Loucy (cell line): ENCODE measurements around the gene TRIM63.

Source experiments
- H2AFZ ChIP-seq: fragments of 200-600 bp; sonication (generic); 2 replicates; pipeline ENCODE4 v1.6.0; 2016; ENCODE audit warnings: antibody characterized with exemption, mild to moderate bottlenecking, low read length, moderate library complexity
- H3F3A ChIP-seq: fragments of 200-600 bp; 2 replicates; pipeline ENCODE4 v1.6.0; 2016; ENCODE audit warnings: antibody characterized with exemption, low read depth, mild to moderate bottlenecking
- H3K27me3 ChIP-seq: fragments of 200-600 bp; sonication (generic); 2 replicates; pipeline ENCODE4 v1.6.1; 2014; ENCODE audit warnings: low read length, mild to moderate bottlenecking; ENCODE audit not compliant: insufficient read depth, poor library complexity, severe bottlenecking
- H3K36me3 ChIP-seq: fragments of 200-600 bp; sonication (generic); 2 replicates; pipeline ENCODE4 v1.6.1; 2016; ENCODE audit warnings: low read length; ENCODE audit not compliant: insufficient read depth
- H3K4me1 ChIP-seq: fragments of 200-600 bp; sonication (generic); 2 replicates; pipeline ENCODE4 v1.5.1; 2014; ENCODE audit warnings: low read length, mild to moderate bottlenecking; ENCODE audit not compliant: insufficient read depth, poor library complexity, severe bottlenecking
- H3K4me2 ChIP-seq: fragments of 200-600 bp; sonication (generic); 2 replicates; pipeline ENCODE4 v1.6.0; 2014; ENCODE audit warnings: antibody characterized with exemption, low read length, low read depth, mild to moderate bottlenecking; ENCODE audit not compliant: poor library complexity, severe bottlenecking
- H3K4me3 ChIP-seq: fragments of 200-600 bp; sonication (generic); 2 replicates; pipeline ENCODE4 v1.5.1; 2014; ENCODE audit warnings: low read length, mild to moderate bottlenecking, mixed read lengths; ENCODE audit not compliant: poor library complexity, severe bottlenecking
- H3K79me2 ChIP-seq: fragments of 200-600 bp; sonication (generic); 2 replicates; pipeline ENCODE4 v1.6.1; 2014; ENCODE audit warnings: low read length; ENCODE audit not compliant: insufficient read depth
- H3K9ac ChIP-seq: fragments of 200-600 bp; sonication (generic); 2 replicates; pipeline ENCODE4 v1.6.0; 2014; ENCODE audit warnings: mild to moderate bottlenecking, low read depth, low read length, moderate library complexity; ENCODE audit not compliant: poor library complexity, severe bottlenecking
- H3K9me2 ChIP-seq: fragments of 200-600 bp; sonication (generic); replicated peaks from 2 replicates; pipeline ENCODE4 v1.6.1; 2016; ENCODE audit warnings: low read depth, low read length, mixed read lengths
- H3K9me3 ChIP-seq: fragments of 200-600 bp; sonication (generic); 2 replicates; pipeline ENCODE4 v1.6.1; 2014; ENCODE audit warnings: mild to moderate bottlenecking, antibody characterized with exemption, low read length, low read depth; ENCODE audit not compliant: insufficient read depth
- H4K20me1 ChIP-seq: fragments of 200-600 bp; sonication (generic); 2 replicates; pipeline ENCODE4 v1.6.0; 2014; ENCODE audit warnings: antibody characterized with exemption, low read length, mild to moderate bottlenecking; ENCODE audit not compliant: insufficient read depth, poor library complexity, severe bottlenecking
- EZH2phosphoT487 ChIP-seq: fragments of 200-600 bp; IDR thresholded peaks from 2 replicates; pipeline ENCODE4 v1.6.1; 2018; ENCODE audit warnings: antibody characterized with exemption, mild to moderate bottlenecking, moderate library complexity, borderline replicate concordance
- TF ChIP-seq, protein P1 (sequence below): fragments of 200-600 bp; sonication (generic); conservative IDR thresholded peaks from 2 replicates; pipeline ENCODE4 v1.5.1; 2014; ENCODE audit warnings: mild to moderate bottlenecking, antibody characterized with exemption, low read length

The TRIM63 gene

GRCh38 chr1:26069941-26070295, 2.5 kb upstream of the TRIM63 start:
- Histone ChIP-seq H3F3A (0 out of 2 replicates have a peak, but pooled peaks cover 3% of the 10 kb centered on the region), H3K4me3 (no peak overlapping the region), H3K4me1 (peaks cover 31% of the 10 kb centered on the region), H3K4me2 (peak overlapping the region; percentile 26), H4K20me1 (no peaks in the 10 kb centered on the region), H3K36me3 (no peaks in the 10 kb centered on the region), H3K79me2 (no peaks in the 10 kb centered on the region), H2AFZ (peak overlapping the region; percentile 42), H3K9me3 (no peaks in the 10 kb centered on the region), H3K9me2 (no peaks in the 10 kb centered on the region), H3K27me3 (no peaks in the 10 kb centered on the region), H3K9ac (no peak overlapping the region)
- TF ChIP-seq, protein P1, sequence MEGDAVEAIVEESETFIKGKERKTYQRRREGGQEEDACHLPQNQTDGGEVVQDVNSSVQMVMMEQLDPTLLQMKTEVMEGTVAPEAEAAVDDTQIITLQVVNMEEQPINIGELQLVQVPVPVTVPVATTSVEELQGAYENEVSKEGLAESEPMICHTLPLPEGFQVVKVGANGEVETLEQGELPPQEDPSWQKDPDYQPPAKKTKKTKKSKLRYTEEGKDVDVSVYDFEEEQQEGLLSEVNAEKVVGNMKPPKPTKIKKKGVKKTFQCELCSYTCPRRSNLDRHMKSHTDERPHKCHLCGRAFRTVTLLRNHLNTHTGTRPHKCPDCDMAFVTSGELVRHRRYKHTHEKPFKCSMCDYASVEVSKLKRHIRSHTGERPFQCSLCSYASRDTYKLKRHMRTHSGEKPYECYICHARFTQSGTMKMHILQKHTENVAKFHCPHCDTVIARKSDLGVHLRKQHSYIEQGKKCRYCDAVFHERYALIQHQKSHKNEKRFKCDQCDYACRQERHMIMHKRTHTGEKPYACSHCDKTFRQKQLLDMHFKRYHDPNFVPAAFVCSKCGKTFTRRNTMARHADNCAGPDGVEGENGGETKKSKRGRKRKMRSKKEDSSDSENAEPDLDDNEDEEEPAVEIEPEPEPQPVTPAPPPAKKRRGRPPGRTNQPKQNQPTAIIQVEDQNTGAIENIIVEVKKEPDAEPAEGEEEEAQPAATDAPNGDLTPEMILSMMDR, result no peak
- TF ChIP-seq EZH2phosphoT487, result no peak

GRCh38 chr1:26066857-26067256, 573 bp downstream of the TRIM63 start:
- no peak overlapping the region for H2AFZ ChIP-seq
- TF ChIP-seq EZH2phosphoT487, result no peak
- TF ChIP-seq, protein P1, result no peak
- H3K4me1 ChIP-seq, result peaks cover 20% of the 10 kb centered on the region
- H3K9me3 ChIP-seq, result no peaks in the 10 kb centered on the region
- no peaks in the 10 kb centered on the region for H3K27me3 ChIP-seq
- H3K4me2 ChIP-seq, result no peak overlapping the region
- H3K9ac ChIP-seq, result no peak overlapping the region
- H4K20me1 ChIP-seq, result no peaks in the 10 kb centered on the region
- 0 out of 2 replicates have a peak, but pooled peaks cover 3% of the 10 kb centered on the region for H3F3A ChIP-seq
- H3K9me2 ChIP-seq, result no peaks in the 10 kb centered on the region
- H3K79me2 ChIP-seq, result no peaks in the 10 kb centered on the region
- no peaks in the 10 kb centered on the region for H3K36me3 ChIP-seq
- no peak overlapping the region for H3K4me3 ChIP-seq

DNA sequence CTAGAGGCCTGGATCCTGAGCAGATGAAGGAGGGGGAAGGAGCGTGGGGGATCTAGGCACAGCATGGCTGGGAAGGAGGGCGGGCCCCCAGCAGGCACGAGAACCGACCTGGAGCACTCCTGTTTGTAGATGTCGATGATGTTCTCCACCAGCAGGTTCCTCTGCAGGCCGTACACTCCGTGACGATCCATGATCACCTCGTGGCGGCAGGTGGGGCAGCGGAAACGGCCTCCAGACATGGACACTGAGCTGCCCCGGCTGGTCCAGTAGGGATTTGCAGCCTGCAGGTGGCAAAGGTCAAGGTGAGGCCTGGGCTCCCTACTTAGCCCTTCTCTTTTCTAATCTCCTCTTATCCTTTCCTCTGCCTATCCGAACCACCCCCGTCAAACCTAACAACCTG, 1.3 kb downstream of the TRIM63 start:
- no peaks in the 10 kb centered on the region for H3K36me3 ChIP-seq
- no peaks in the 10 kb centered on the region for H3K9me2 ChIP-seq
- no peaks in the 10 kb centered on the region for H3K9me3 ChIP-seq
- H2AFZ ChIP-seq, result no peak overlapping the region
- peaks cover 16% of the 10 kb centered on the region for H3K4me1 ChIP-seq
- no peaks in the 10 kb centered on the region for H3K27me3 ChIP-seq
- 0 out of 2 replicates have a peak, but pooled peaks cover 3% of the 10 kb centered on the region for H3F3A ChIP-seq
- H4K20me1 ChIP-seq, result no peaks in the 10 kb centered on the region
- TF ChIP-seq, protein P1, result no peak
- TF ChIP-seq EZH2phosphoT487, result no peak
- H3K4me3 ChIP-seq, result no peak overlapping the region
- H3K4me2 ChIP-seq, result no peak overlapping the region
- no peaks in the 10 kb centered on the region for H3K79me2 ChIP-seq
- no peak overlapping the region for H3K9ac ChIP-seq
